Measurements from ENCODE around the gene CSAD.

The CSAD gene

GRCh38 chr12:53152390-53152789 is 28.3 kb downstream of the CSAD start:
- no peaks in the 10 kb centered on the region for H3K4me1 ChIP-seq (ENCODE audit: control insufficient read depth, insufficient read depth, low read depth, low read length)
- no peaks in the 10 kb centered on the region for H3K27me3 ChIP-seq (ENCODE audit: control insufficient read depth in 1 of 2, insufficient read depth in 1 of 2, low read length in 2 of 2)
- H3K23ac ChIP-seq (ENCODE audit: low read length in 2 of 2): no peak overlapping the region
- H4K91ac ChIP-seq (ENCODE audit: low read length): no peak overlapping the region
- H3K4me2 ChIP-seq (ENCODE audit: low read length, poor library complexity, severe bottlenecking): no peak overlapping the region
- peaks cover 0 to 4% of the 10 kb centered on the region in 2 experiments for H3K36me3 ChIP-seq (ENCODE audit: control insufficient read depth in 1 of 2, insufficient read depth in 2 of 2, low read depth in 1 of 2, low read length in 2 of 2)
- no peak overlapping the region for H3K9ac ChIP-seq (ENCODE audit: low read length)
- H3K79me1 ChIP-seq (replicated peaks; ENCODE audit: low read length, poor library complexity, severe bottlenecking): no peaks in the 10 kb centered on the region
- no peak overlapping the region for H2BK12ac ChIP-seq (ENCODE audit: low read length in 2 of 2)
- H3K9me3 ChIP-seq (ENCODE audit: control insufficient read depth, low read length): no peaks in the 10 kb centered on the region
- no peak overlapping the region for H2BK15ac ChIP-seq (ENCODE audit: low read depth, poor library complexity, severe bottlenecking)
- H2AK5ac ChIP-seq (ENCODE audit: low read length, severe bottlenecking): no peak overlapping the region
- H2BK120ac ChIP-seq (ENCODE audit: low read depth, low read length): no peak overlapping the region
- no peak overlapping the region for H3K4ac ChIP-seq (ENCODE audit: low read depth in 1 of 2, low read length in 2 of 2)
- no peak overlapping the region for H3K18ac ChIP-seq (ENCODE audit: low read depth in 1 of 2, low read length in 2 of 2)
- no peak overlapping the region for H2BK5ac ChIP-seq (ENCODE audit: low read depth, low read length, poor library complexity, severe bottlenecking)
- no peak for DNase-seq
- no peak overlapping the region for H3K27ac ChIP-seq (ENCODE audit: low read length, poor library complexity, severe bottlenecking)
- no peak overlapping the region for H3K14ac ChIP-seq (ENCODE audit: low read length in 2 of 2)
- H4K8ac ChIP-seq (ENCODE audit: low read length): no peak overlapping the region
- no peak overlapping the region for H2AFZ ChIP-seq (ENCODE audit: low read depth, low read length)
- no peak overlapping the region for H3K4me3 ChIP-seq (ENCODE audit: insufficient read depth in 1 of 2, low read depth in 1 of 2, low read length in 2 of 2)

- Histone ChIP-seq H3K79me1 (replicated peaks; ENCODE audit: low read length, poor library complexity, severe bottlenecking) (no peaks in the 10 kb centered on the region), H2AK5ac (ENCODE audit: low read length, severe bottlenecking) (no peak overlapping the region), H3K27me3 (ENCODE audit: control insufficient read depth in 1 of 2, insufficient read depth in 1 of 2, low read length in 2 of 2) (no peaks in the 10 kb centered on the region), H3K18ac (ENCODE audit: low read depth in 1 of 2, low read length in 2 of 2) (no peak overlapping the region), H4K8ac (ENCODE audit: low read length) (no peak overlapping the region), H4K91ac (ENCODE audit: low read length) (no peak overlapping the region), H3K4me1 (ENCODE audit: control insufficient read depth, insufficient read depth, low read depth, low read length) (no peaks in the 10 kb centered on the region), H3K36me3 (ENCODE audit: control insufficient read depth in 1 of 2, insufficient read depth in 2 of 2, low read depth in 1 of 2, low read length in 2 of 2) (peaks cover 0 to 4% of the 10 kb centered on the region in 2 experiments), H2BK120ac (ENCODE audit: low read depth, low read length) (no peak overlapping the region), H3K27ac (ENCODE audit: low read length, poor library complexity, severe bottlenecking) (no peak overlapping the region), H2BK12ac (ENCODE audit: low read length in 2 of 2) (no peak overlapping the region), H2BK5ac (ENCODE audit: low read depth, low read length, poor library complexity, severe bottlenecking) (no peak overlapping the region), H3K9ac (ENCODE audit: low read length) (no peak overlapping the region), H3K4ac (ENCODE audit: low read depth in 1 of 2, low read length in 2 of 2) (no peak overlapping the region), H3K9me3 (ENCODE audit: control insufficient read depth, low read length) (no peaks in the 10 kb centered on the region), H3K4me2 (ENCODE audit: low read length, poor library complexity, severe bottlenecking) (no peak overlapping the region), H3K14ac (ENCODE audit: low read length in 2 of 2) (no peak overlapping the region), H3K23ac (ENCODE audit: low read length in 2 of 2) (no peak overlapping the region), H2BK15ac (ENCODE audit: low read depth, poor library complexity, severe bottlenecking) (no peak overlapping the region), H3K4me3 (ENCODE audit: insufficient read depth in 1 of 2, low read depth in 1 of 2, low read length in 2 of 2) (no peak overlapping the region), H2AFZ (ENCODE audit: low read depth, low read length) (no peak overlapping the region)
- DNase-seq: no peak
- 85% methylated on average over 3 of the region's 6 CpGs for WGBS
Observed at GRCh38 chr12:53151039-53151438, 29.7 kb downstream of the CSAD start.

- H3K9me3 ChIP-seq (ENCODE audit: control insufficient read depth, low read length): no peaks in the 10 kb centered on the region
- no peak overlapping the region for H4K91ac ChIP-seq (ENCODE audit: low read length)
- H3K23ac ChIP-seq (ENCODE audit: low read length in 2 of 2): no peak overlapping the region
- no peaks in the 10 kb centered on the region for H3K4me1 ChIP-seq (ENCODE audit: control insufficient read depth, insufficient read depth, low read depth, low read length)
- H2BK12ac ChIP-seq (ENCODE audit: low read length in 2 of 2): no peak overlapping the region
- H3K27ac ChIP-seq (ENCODE audit: low read length, poor library complexity, severe bottlenecking): no peak overlapping the region
- no peaks in the 10 kb centered on the region for H3K79me1 ChIP-seq (replicated peaks; ENCODE audit: low read length, poor library complexity, severe bottlenecking)
- no peak overlapping the region for H3K4me3 ChIP-seq (ENCODE audit: insufficient read depth in 1 of 2, low read depth in 1 of 2, low read length in 2 of 2)
- no peak overlapping the region for H3K4ac ChIP-seq (ENCODE audit: low read depth in 1 of 2, low read length in 2 of 2)
- H2BK120ac ChIP-seq (ENCODE audit: low read depth, low read length): no peak overlapping the region
- no peak overlapping the region for H2AFZ ChIP-seq (ENCODE audit: low read depth, low read length)
- H3K14ac ChIP-seq (ENCODE audit: low read length in 2 of 2): no peak overlapping the region
- no peaks in the 10 kb centered on the region for H3K27me3 ChIP-seq (ENCODE audit: control insufficient read depth in 1 of 2, insufficient read depth in 1 of 2, low read length in 2 of 2)
- H2AK5ac ChIP-seq (ENCODE audit: low read length, severe bottlenecking): no peak overlapping the region
- no peak overlapping the region for H2BK5ac ChIP-seq (ENCODE audit: low read depth, low read length, poor library complexity, severe bottlenecking)
- H3K4me2 ChIP-seq (ENCODE audit: low read length, poor library complexity, severe bottlenecking): no peak overlapping the region
- WGBS: 100% methylated on average over 3 of the region's 15 CpGs
- no peaks in the 10 kb centered on the region for H3K36me3 ChIP-seq (ENCODE audit: control insufficient read depth in 1 of 2, insufficient read depth in 2 of 2, low read depth in 1 of 2, low read length in 2 of 2)
- H3K18ac ChIP-seq (ENCODE audit: low read depth in 1 of 2, low read length in 2 of 2): no peak overlapping the region
- DNase-seq: no peak
- no peak overlapping the region for H2BK15ac ChIP-seq (ENCODE audit: low read depth, poor library complexity, severe bottlenecking)
- no peak overlapping the region for H4K8ac ChIP-seq (ENCODE audit: low read length)
- no peak overlapping the region for H3K9ac ChIP-seq (ENCODE audit: low read length)
Observed at GRCh38 chr12:53147653-53148052, 33.1 kb downstream of the CSAD start.

- no peak overlapping the region for H3K27ac ChIP-seq (ENCODE audit: low read length, poor library complexity, severe bottlenecking)
- H3K4me3 ChIP-seq (ENCODE audit: insufficient read depth in 1 of 2, low read depth in 1 of 2, low read length in 2 of 2): no peak overlapping the region
- no peak overlapping the region for H2BK15ac ChIP-seq (ENCODE audit: low read depth, poor library complexity, severe bottlenecking)
- H3K79me1 ChIP-seq (replicated peaks; ENCODE audit: low read length, poor library complexity, severe bottlenecking): no peaks in the 10 kb centered on the region
- H3K4me2 ChIP-seq (ENCODE audit: low read length, poor library complexity, severe bottlenecking): no peak overlapping the region
- H3K36me3 ChIP-seq (ENCODE audit: control insufficient read depth in 1 of 2, insufficient read depth in 2 of 2, low read depth in 1 of 2, low read length in 2 of 2): no peaks in the 10 kb centered on the region
- H3K9ac ChIP-seq (ENCODE audit: low read length): no peak overlapping the region
- no peak overlapping the region for H3K4ac ChIP-seq (ENCODE audit: low read depth in 1 of 2, low read length in 2 of 2)
- no peaks in the 10 kb centered on the region for H3K9me3 ChIP-seq (ENCODE audit: control insufficient read depth, low read length)
- no peak overlapping the region for H2BK120ac ChIP-seq (ENCODE audit: low read depth, low read length)
- H2AK5ac ChIP-seq (ENCODE audit: low read length, severe bottlenecking): no peak overlapping the region
- no peak overlapping the region for H3K23ac ChIP-seq (ENCODE audit: low read length in 2 of 2)
- no peak overlapping the region for H4K91ac ChIP-seq (ENCODE audit: low read length)
- no peaks in the 10 kb centered on the region for H3K27me3 ChIP-seq (ENCODE audit: control insufficient read depth in 1 of 2, insufficient read depth in 1 of 2, low read length in 2 of 2)
- no peak overlapping the region for H2BK12ac ChIP-seq (ENCODE audit: low read length in 2 of 2)
- DNase-seq: no peak
- no peak overlapping the region for H2AFZ ChIP-seq (ENCODE audit: low read depth, low read length)
- no peak overlapping the region for H2BK5ac ChIP-seq (ENCODE audit: low read depth, low read length, poor library complexity, severe bottlenecking)
- H3K18ac ChIP-seq (ENCODE audit: low read depth in 1 of 2, low read length in 2 of 2): no peak overlapping the region
- no peaks in the 10 kb centered on the region for H3K4me1 ChIP-seq (ENCODE audit: control insufficient read depth, insufficient read depth, low read depth, low read length)
- no peak overlapping the region for H3K14ac ChIP-seq (ENCODE audit: low read length in 2 of 2)
- no peak overlapping the region for H4K8ac ChIP-seq (ENCODE audit: low read length)
- 96% methylated on average over 2 of the region's 5 CpGs for WGBS
Observed at GRCh38 chr12:53147181-53147580, 33.5 kb downstream of the CSAD start.
